GM23338 (cell line): ENCODE measurements around the gene GPATCH4. TPM values are rescaled to one million over a fixed set of nuclear protein-coding genes. Genes with fewer than 3 reads are reported as not detected.

Source experiments
- ATAC-seq: fragments of 200-7000 bp; cut with Tn5 transposase; 3 replicates; pipeline ENCODE4 v1.9.1; 2020
- DNase-seq: peaks from one replicate; pipeline ENCODE4 v3.0.0-alpha.2; 2015; ENCODE audit warnings: low spot score
- H2AFZ ChIP-seq: fragments of 200-600 bp; sonication (generic); 2 replicates; pipeline ENCODE4 v1.8.0; 2016; ENCODE audit warnings: antibody characterized with exemption, mild to moderate bottlenecking, moderate library complexity
- H3F3A ChIP-seq: fragments of 200-600 bp; sonication (generic); replicated peaks from 2 replicates; pipeline ENCODE4 v1.8.0; 2017; ENCODE audit warnings: antibody characterized with exemption, mixed run types, low read depth
- H3K27ac ChIP-seq: fragments of 200-600 bp; sonication (generic); 2 replicates; pipeline ENCODE4 v1.6.1; 2016; ENCODE audit warnings: low read depth
- H3K27me3 ChIP-seq: fragments of 200-600 bp; sonication (generic); 2 replicates; pipeline ENCODE4 v1.8.0; 2016; ENCODE audit warnings: mild to moderate bottlenecking, mixed run types, moderate library complexity; ENCODE audit not compliant: insufficient read depth
- H3K36me3 ChIP-seq: fragments of 200-600 bp; sonication (generic); 2 replicates; pipeline ENCODE4 v1.8.0; 2016; ENCODE audit warnings: mild to moderate bottlenecking; ENCODE audit not compliant: insufficient read depth
- H3K4me1 ChIP-seq: fragments of 200-600 bp; sonication (generic); 2 replicates; pipeline ENCODE4 v1.8.0; 2016; ENCODE audit warnings: mild to moderate bottlenecking, moderate library complexity; ENCODE audit not compliant: insufficient read depth
- H3K4me2 ChIP-seq: fragments of 200-600 bp; sonication (generic); 2 replicates; pipeline ENCODE4 v1.7.1; 2017; ENCODE audit warnings: mixed run types
- H3K4me3 ChIP-seq: fragments of 200-600 bp; sonication (generic); 2 replicates; pipeline ENCODE4 v1.6.1; 2016; ENCODE audit warnings: mixed run types
- H3K79me2 ChIP-seq: fragments of 200-600 bp; sonication (generic); replicated peaks from 2 replicates; pipeline ENCODE4 v1.8.0; 2017; ENCODE audit warnings: mild to moderate bottlenecking; ENCODE audit not compliant: insufficient read depth
- H3K9me2 ChIP-seq: fragments of 200-600 bp; sonication (generic); 2 replicates; pipeline ENCODE4 v1.8.0; 2017; ENCODE audit not compliant: insufficient read depth
- H4K20me1 ChIP-seq: fragments of 200-600 bp; sonication (generic); replicated peaks from 2 replicates; pipeline ENCODE4 v1.8.0; 2017; ENCODE audit warnings: mild to moderate bottlenecking; ENCODE audit not compliant: insufficient read depth
- H3K27ac Mint-ChIP-seq: 2 replicates; pipeline ENCODE4 v1.8.0; 2020; ENCODE audit warnings: inconsistent platforms, mild to moderate bottlenecking, moderate library complexity, mixed read lengths
- H3K27me3 Mint-ChIP-seq: 3 replicates; pipeline ENCODE4 v1.8.0; 2022; ENCODE audit warnings: low read depth, mild to moderate bottlenecking, moderate library complexity, mixed read lengths, inconsistent platforms; ENCODE audit not compliant: insufficient read depth, poor library complexity
- H3K36me3 Mint-ChIP-seq: 3 replicates; pipeline ENCODE4 v1.8.0; 2021; ENCODE audit warnings: low read depth, mild to moderate bottlenecking, inconsistent platforms, moderate library complexity, mixed read lengths
- H3K4me1 Mint-ChIP-seq: 3 replicates; pipeline ENCODE4 v1.8.0; 2020; ENCODE audit warnings: mild to moderate bottlenecking, inconsistent platforms, mixed read lengths
- H3K4me3 Mint-ChIP-seq: 3 replicates; pipeline ENCODE4 v1.8.0; 2021; ENCODE audit warnings: moderate library complexity, mild to moderate bottlenecking, inconsistent platforms, mixed read lengths
- H3K9me3 Mint-ChIP-seq: 3 replicates; pipeline ENCODE4 v1.8.0; 2020; ENCODE audit warnings: moderate library complexity, mild to moderate bottlenecking, inconsistent platforms, mixed read lengths
- CREB1 ChIP-seq: fragments of 250-450 bp; sonication (Bioruptor Pico); IDR thresholded peaks from 2 replicates; pipeline ENCODE4 v1.5.0; 2020; ENCODE audit warnings: low read depth, mild to moderate bottlenecking, moderate library complexity
- EZH2 ChIP-seq: fragments of 200-600 bp; sonication (generic); IDR thresholded peaks from one replicate; pipeline ENCODE4 v1.8.0; 2017; ENCODE audit warnings: antibody characterized with exemption, mild to moderate bottlenecking, low read depth; ENCODE audit not compliant: unreplicated experiment
- EZH2phosphoT487 ChIP-seq: fragments of 200-600 bp; sonication (generic); IDR thresholded peaks from one replicate; pipeline ENCODE4 v1.8.1; 2018; ENCODE audit warnings: antibody characterized with exemption; ENCODE audit not compliant: unreplicated experiment
- JUNB ChIP-seq: IDR thresholded peaks from one replicate; pipeline ENCODE4 v1.6.1; 2016; ENCODE audit warnings: antibody characterized with exemption; ENCODE audit not compliant: unreplicated experiment
- NANOG ChIP-seq: IDR thresholded peaks from 2 replicates; pipeline ENCODE4 v1.6.1; 2016; ENCODE audit warnings: antibody characterized with exemption, borderline replicate concordance
- POLR2AphosphoS5 ChIP-seq: IDR thresholded peaks from 2 replicates; pipeline ENCODE4 v1.6.1; 2016; ENCODE audit warnings: antibody characterized with exemption, low read depth
- REST ChIP-seq: IDR thresholded peaks from one replicate; pipeline ENCODE4 v1.6.1; 2018; ENCODE audit warnings: antibody characterized with exemption; ENCODE audit not compliant: unreplicated experiment
- STAT1 ChIP-seq: IDR thresholded peaks from one replicate; pipeline ENCODE4 v1.6.1; 2016; ENCODE audit warnings: antibody characterized with exemption; ENCODE audit not compliant: unreplicated experiment
- ZNF114 ChIP-seq: fragments of 250-450 bp; sonication (Bioruptor Pico); IDR thresholded peaks from 2 replicates; pipeline ENCODE4 v1.5.0; 2020; ENCODE audit warnings: mild to moderate bottlenecking, moderate library complexity
- ZNF331 ChIP-seq: fragments of 250-450 bp; sonication (Bioruptor Pico); IDR thresholded peaks from 2 replicates; pipeline ENCODE4 v1.5.0; 2020; ENCODE audit warnings: low read depth, mild to moderate bottlenecking, moderate library complexity
- ZNF462 ChIP-seq: fragments of 250-450 bp; sonication (Bioruptor Pico); IDR thresholded peaks from 2 replicates; pipeline ENCODE4 v1.5.0; 2020; ENCODE audit warnings: mild to moderate bottlenecking, moderate library complexity
- polyA plus RNA-seq: library from polyadenylated mRNA; unstranded; fragments of >200 nt; fragmentation: Nextera tagmentation; extraction: Ambion mirVana; gene quantifications from 2 replicates; pipeline ENCODE4 v1.2.1, GENCODE V29; 2016
- total RNA-seq: library from RNA; depleted of rRNA; stranded (reverse); fragments of >200 nt; shearing (Covaris generic); gene quantifications from 2 replicates; pipeline ENCODE4 v1.2.3, GENCODE V29; 2014
- TF ChIP-seq, protein P1 (sequence below), 2 experiments: fragments of 200-600 bp in 1 of 2; sonication (generic) in 1 of 2; conservative IDR thresholded peaks; 2 replicates each; pipeline versions ENCODE4 v1.5.1 to v1.6.1; 2016 to 2017; ENCODE audit warnings: antibody characterized with exemption in 2 of 2, low read depth in 2 of 2, mild to moderate bottlenecking in 2 of 2, moderate library complexity in 1 of 2
- TF ChIP-seq, protein P2 (sequence below): IDR thresholded peaks from 2 replicates; pipeline ENCODE4 v1.6.1; 2016; ENCODE audit warnings: antibody characterized with exemption

The GPATCH4 gene
- total and polyA plus RNA-seq, 2 experiments from 2014 or later, result 58.9 to 187 TPM

GRCh38 chr1:156552518-156552917 is 48.8 kb downstream of the GPATCH4 start:
- no peak overlapping the region for H3K27ac Mint-ChIP-seq
- H3K27me3 Mint-ChIP-seq, result peaks cover 2% of the 10 kb centered on the region
- TF ChIP-seq, protein P1, sequence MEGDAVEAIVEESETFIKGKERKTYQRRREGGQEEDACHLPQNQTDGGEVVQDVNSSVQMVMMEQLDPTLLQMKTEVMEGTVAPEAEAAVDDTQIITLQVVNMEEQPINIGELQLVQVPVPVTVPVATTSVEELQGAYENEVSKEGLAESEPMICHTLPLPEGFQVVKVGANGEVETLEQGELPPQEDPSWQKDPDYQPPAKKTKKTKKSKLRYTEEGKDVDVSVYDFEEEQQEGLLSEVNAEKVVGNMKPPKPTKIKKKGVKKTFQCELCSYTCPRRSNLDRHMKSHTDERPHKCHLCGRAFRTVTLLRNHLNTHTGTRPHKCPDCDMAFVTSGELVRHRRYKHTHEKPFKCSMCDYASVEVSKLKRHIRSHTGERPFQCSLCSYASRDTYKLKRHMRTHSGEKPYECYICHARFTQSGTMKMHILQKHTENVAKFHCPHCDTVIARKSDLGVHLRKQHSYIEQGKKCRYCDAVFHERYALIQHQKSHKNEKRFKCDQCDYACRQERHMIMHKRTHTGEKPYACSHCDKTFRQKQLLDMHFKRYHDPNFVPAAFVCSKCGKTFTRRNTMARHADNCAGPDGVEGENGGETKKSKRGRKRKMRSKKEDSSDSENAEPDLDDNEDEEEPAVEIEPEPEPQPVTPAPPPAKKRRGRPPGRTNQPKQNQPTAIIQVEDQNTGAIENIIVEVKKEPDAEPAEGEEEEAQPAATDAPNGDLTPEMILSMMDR (conservative IDR thresholded peaks at IDR 0.05; ENCODE audit: low read depth in 2 of 2), result no peak
- no peak for TF ChIP-seq EZH2phosphoT487
- TF ChIP-seq STAT1, result no peak
- TF ChIP-seq CREB1 (CRISPR knock-in tag), result no peak
- no peak for TF ChIP-seq ZNF331 (CRISPR knock-in tag)
- TF ChIP-seq REST, result no peak
- TF ChIP-seq EZH2, result no peak
- no peak for TF ChIP-seq ZNF462 (CRISPR knock-in tag)
- TF ChIP-seq ZNF114 (CRISPR knock-in tag), result no peak
- TF ChIP-seq, protein P2, sequence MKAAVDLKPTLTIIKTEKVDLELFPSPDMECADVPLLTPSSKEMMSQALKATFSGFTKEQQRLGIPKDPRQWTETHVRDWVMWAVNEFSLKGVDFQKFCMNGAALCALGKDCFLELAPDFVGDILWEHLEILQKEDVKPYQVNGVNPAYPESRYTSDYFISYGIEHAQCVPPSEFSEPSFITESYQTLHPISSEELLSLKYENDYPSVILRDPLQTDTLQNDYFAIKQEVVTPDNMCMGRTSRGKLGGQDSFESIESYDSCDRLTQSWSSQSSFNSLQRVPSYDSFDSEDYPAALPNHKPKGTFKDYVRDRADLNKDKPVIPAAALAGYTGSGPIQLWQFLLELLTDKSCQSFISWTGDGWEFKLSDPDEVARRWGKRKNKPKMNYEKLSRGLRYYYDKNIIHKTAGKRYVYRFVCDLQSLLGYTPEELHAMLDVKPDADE, result no peak
- TF ChIP-seq JUNB, result no peak
- no peak for TF ChIP-seq POLR2AphosphoS5
- no peak for TF ChIP-seq NANOG
- Histone ChIP-seq H3K4me1 (no peaks in the 10 kb centered on the region), H3K27me3 (no peaks in the 10 kb centered on the region), H3F3A (no peaks in the 10 kb centered on the region), H4K20me1 (no peaks in the 10 kb centered on the region; the same call in 1 of the 2 replicates), H3K4me2 (no peak overlapping the region), H2AFZ (no peak overlapping the region), H3K27ac (no peak overlapping the region), H3K36me3 (peaks cover 5% of the 10 kb centered on the region; the same call in 1 of the 2 replicates), H3K79me2 (no peaks in the 10 kb centered on the region), H3K4me3 (no peak overlapping the region), H3K9me2 (no peaks in the 10 kb centered on the region)
- no peaks in the 10 kb centered on the region for H3K9me3 Mint-ChIP-seq
- DNase-seq (no peak), ATAC-seq (no peak)
- no peaks in the 10 kb centered on the region for H3K4me1 Mint-ChIP-seq
- H3K4me3 Mint-ChIP-seq, result no peak overlapping the region
- H3K36me3 Mint-ChIP-seq, result peaks cover 19% of the 10 kb centered on the region
